ENCODE data around the gene USP6NL.
"Not testable (repeated sequence)": the region's sequence is repeated elsewhere in the genome, so short reads cannot be mapped to it uniquely, and the experiment has no call there.

The USP6NL gene

GRCh38 chr10:11611248-11612020 is at the start of gene USP6NL:
USP6NL (minus strand) TSS chr10:11611650; CDS start chr10:11597634, 14,016 bp downstream.
- DNase-seq (ENCODE audit: low read depth), result no peak

DNA sequence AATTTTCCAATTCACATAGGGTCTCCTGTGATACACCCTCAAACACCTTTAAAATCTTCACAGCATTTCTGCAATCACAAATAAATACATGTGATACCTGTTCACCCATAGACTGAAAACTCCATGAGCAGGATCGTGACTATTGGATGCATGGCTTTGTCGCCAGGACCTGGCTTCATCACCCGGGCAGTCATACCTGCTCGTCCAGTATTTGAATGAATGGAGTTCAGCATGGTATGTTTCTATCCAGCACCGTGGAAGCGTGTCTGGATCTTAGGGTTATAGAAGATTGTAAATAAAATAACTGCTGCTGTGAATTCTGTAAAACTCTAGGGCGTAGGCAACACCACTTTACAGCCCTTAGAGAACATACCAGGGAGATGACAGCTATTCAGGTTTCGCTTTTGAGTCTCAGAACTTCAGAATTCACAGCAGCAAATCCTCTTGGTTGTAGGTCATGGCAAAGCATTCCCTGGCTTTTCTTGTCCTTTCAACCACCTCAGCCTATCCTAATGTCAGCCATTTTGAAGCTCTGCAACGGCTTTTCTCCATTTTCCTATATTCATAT is 47.4 kb upstream of the USP6NL start:
- DNase-seq (ENCODE audit: low read depth), result no peak

DNA sequence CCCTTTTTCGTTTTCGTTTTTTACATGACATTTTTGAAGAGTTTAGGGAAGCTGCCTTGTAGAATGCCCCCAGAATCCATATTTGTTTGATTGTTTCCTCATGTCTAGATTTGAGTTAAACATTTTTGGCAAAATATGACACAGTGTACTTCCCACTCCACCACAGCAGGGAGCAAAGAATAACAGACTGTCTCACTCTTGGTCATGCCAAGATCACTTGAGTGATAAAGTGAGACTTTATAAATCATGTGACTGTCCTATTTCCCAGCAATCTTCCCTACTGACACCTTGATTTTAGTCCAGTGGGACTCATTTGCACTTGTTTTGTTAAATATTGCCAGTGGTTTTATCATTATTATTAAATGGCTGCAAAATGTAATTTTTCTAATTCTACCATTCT is 44.4 kb upstream of the USP6NL start:
- no peak for DNase-seq (ENCODE audit: low read depth)

- DNase-seq (ENCODE audit: low read depth), result no peak
Measured at GRCh38 chr10:11654659-11655058, 43.2 kb upstream of the USP6NL start.

DNA sequence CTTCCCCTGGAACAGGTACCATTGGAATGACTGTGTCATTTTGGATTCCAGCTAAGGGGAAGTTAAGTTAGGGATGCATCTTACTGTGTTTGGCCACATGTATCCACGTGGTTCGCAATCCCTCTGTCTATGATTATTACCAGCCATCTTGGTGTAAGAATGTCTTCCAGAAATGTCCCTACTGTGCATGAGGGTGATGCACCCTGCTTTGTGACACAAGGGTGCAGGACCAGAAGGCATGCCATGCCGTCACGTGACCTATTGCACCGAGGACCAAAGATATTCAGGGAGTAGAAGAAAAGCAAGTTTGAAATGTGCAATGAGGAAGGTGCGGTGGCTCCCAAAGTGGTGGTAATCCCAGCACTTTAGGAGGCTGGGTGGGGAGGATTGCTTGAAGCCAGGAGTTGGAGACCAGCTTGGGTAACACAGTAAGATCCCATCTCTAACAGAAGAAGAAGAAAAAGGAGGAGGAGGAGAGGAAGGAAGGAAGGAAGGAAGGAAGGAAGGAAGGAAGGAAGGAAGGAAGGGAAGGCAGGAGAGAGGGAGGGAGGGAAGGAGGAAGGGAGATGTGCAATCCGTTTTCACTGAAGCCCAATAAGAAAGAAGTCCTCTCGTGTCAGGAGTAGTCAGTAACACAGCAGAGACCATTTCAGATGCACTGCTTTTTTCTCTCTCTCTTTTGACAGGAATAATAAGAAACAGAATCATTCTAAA is 42.5 kb upstream of the USP6NL start:
- DNase-seq (ENCODE audit: low read depth), result no peak

GRCh38 chr10:11647676-11648075 is 36.2 kb upstream of the USP6NL start:
- no peak for DNase-seq (ENCODE audit: low read depth)

- no peak for DNase-seq (ENCODE audit: low read depth)
Measured at GRCh38 chr10:11646450-11646849, 35.0 kb upstream of the USP6NL start.

GRCh38 chr10:11643039-11643438 is 31.6 kb upstream of the USP6NL start:
- no peak for DNase-seq (ENCODE audit: low read depth)

DNA sequence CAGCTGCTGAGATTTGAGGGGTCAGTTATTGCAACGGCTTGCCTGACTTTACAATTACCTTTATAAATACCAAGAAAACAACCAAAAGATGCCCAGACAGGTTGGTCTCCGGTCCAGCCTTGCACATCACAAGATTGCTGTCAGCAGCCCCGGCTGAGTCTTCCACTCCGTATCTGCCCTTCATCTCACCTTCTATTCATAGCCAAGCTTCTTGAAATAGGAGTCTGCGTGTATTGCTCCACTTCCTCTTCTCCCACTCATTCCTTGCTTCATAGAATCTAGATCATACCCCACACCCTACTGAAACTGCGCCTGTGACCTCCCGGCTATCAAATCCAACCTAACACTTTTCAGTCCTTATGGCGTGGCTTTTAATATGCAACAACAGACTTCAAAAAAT is 31.1 kb upstream of the USP6NL start:
- DNase-seq (ENCODE audit: low read depth), result no peak

DNA sequence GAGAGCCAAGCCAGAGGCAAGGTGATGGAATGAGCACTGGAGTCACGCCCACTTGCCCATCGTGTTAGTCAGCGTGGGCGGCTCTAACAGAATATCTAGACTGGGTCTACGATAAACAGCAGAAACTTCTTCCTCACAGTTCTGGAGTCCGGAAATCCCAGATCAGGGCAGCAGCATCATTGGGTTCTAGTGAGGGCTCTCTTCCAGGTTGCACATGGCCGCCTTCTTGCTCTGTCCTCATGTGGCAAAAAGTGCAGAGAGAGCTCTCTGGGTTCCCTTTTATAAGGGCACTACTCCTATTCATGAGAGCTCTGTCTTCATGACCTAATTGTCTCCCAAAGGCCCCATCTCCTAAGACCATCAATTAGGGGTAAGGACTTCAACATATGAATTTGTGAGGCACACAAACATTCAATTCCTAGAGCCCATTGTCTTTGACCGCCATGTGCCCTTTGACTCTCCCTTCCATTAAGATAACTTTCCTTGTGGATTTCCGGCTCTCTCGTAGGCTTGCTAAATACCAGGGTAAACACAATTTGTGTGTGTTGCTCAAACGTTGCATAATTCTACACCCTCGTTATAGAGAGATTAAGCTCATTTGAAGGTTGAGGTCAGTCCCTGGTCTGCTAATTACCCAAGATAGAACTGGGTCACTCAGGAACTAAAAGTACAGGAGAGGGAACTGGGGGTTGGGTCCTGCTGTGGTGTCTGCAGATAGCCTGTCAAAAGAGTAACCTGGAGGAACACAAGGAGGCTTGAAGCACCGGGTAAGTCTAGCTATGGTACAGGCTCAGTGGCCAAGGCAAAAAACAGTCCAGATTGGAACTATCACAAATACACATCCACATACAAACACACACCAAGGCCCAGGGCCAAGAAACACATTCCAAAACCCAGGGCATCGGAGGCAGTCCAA is 28.7 kb upstream of the USP6NL start:
- DNase-seq (ENCODE audit: low read depth), result no peak

DNA sequence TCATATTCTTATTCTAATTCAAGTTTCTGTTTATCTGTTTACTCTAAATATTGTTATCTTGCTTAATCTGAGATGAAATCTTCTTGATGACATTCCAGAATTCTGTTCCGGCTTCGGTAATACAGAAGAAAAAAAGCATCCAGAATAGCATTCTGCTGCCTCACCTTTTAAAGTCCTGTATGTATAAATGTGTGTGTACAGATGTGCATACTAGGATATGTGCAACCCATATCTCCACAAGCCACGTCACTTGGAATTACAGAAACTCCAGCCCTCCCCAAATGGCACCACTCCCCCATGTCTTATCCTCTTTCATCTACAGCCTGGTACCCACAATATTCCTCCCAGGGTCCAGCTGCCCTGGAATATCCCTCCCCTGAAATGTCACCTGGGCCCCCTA is 27.9 kb upstream of the USP6NL start:
- DNase-seq (ENCODE audit: low read depth), result no peak

DNA sequence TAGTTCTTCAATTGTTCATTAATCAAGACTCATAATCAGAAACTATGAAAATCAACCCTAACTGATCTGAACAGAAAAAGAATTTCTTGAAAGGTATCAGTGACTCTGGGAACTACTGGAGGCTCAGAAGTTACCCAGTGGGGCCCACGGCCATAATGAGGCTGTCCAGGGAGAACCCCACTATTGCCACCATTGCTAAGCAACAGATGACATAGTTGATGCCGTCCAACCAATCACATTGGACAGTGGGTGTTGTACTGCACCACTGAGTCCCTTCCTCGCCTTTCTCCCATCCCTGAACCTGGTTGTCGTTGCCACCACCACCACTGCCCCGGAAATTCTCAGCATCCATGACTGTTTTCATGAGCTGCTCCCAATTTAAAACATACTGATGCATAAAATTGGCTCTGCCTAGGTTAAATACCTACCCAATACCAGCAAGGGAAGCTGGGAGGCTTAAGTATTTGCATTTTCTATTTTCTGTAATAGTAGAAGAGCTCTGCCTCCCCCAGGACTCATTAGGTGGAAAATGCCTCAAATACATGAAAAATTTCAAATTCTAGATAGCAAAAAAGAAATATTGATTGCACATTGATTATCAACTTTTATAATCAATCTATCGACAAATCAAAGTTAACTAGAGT is 26.7 kb upstream of the USP6NL start:
- DNase-seq (ENCODE audit: low read depth), result no peak

GRCh38 chr10:11636697-11637303 is 25.4 kb upstream of the USP6NL start:
- no peak for DNase-seq (ENCODE audit: low read depth)

DNA sequence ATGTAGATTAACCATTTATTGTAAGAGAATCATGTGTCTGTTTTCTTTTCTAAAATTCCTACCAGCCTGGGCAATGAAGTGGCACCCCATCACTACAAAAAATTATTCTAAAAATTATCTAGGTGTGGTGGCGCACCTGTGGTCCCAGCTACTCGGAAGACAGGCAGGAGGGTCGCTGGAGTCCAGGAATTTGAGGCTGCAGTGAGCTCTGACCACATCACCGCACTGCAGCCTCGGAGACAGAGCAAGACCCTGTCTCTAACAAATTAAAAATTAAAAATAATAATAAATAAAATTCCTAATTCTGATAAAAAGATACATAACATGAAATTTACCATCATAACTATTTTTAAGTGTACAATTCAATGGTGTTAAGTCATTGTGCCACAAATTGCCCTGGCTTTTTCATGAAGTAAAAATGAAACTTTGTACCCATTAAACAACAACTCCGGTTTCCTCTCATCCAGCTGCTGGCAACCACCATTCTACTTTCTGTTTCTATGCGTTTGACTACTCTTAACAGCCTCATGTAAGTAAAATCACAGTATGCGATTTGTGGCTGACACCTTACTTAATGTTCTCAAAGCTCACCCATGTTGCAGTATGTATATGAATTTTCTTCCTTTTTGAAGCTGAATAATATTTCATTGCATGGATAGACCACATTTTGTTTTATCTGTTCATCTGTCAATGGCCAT is 20.6 kb upstream of the USP6NL start:
- no peak for DNase-seq (ENCODE audit: low read depth)

GRCh38 chr10:11631291-11631690 is 19.8 kb upstream of the USP6NL start:
- no peak for DNase-seq (ENCODE audit: low read depth)

DNA sequence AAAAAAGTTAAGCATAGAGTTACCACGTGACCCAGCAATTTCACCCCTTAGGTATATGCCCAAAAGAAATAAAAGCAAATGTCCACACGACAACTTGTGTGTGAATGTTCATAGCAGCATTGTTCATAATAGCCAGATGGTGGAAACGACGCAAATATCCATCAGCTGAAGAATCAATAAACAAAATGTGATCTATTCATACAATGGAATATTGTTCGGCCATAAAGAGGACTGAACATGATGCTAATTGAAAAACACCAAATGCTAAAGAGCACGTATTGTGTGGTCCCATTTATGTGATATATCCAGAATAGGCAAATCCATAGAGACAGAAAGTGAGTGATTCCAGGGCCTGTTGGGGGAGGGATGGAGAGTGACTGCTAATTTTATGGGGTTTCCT is 18.3 kb upstream of the USP6NL start:
- no peak for DNase-seq (ENCODE audit: low read depth)

DNA sequence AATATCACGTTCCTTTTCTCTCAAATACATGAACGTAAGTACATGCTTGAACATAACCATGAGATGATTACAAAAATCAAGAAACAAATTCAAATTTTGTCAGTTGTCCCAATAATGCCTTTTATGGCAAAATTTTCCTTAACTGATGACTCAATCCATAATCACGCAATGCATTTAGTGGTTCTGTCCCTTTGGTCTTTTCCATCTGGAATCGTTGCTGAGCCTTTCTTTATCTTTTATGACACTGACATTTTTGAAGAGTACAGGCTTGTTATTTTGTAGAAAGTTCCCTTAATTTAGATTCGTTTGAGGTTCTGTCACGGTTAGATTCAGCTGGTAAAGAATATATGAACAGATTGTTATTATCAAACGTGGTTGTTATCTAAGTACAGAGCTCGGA is 16.5 kb upstream of the USP6NL start:
- not testable (repeated sequence) for DNase-seq (ENCODE audit: low read depth)

DNA sequence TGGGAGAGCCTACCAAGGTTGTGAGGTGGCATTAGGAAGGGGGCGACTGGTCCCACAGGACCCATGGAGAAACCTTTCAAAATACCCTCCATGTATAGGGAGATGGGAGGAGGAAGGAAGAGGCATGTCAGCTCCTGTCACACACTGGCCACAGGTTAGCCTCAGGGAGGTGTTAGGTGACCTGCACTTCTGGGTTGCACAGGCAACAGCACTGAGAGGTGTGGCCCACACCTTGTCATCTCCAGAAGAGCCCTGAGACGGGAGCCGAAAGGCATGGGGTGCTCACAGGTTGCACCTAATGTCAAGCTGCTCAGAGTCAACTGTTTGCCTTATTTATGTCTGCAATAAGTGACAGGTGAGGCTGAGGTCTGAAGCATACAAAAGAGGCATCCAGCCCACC is 14.6 kb upstream of the USP6NL start:
- no peak for DNase-seq (ENCODE audit: low read depth)

- DNase-seq (ENCODE audit: low read depth), result no peak
Measured at GRCh38 chr10:11625019-11625735, 13.7 kb upstream of the USP6NL start.

- DNase-seq (ENCODE audit: low read depth), result no peak
Measured at GRCh38 chr10:11617233-11617632, 5.8 kb upstream of the USP6NL start.
